GM04504 (cell line): ENCODE measurements around the gene LRRTM3.

Experiments used
- DNase-seq: peaks from one replicate; pipeline ENCODE4 v3.0.0-alpha.2; 2012; ENCODE audit warnings: low read depth

The LRRTM3 gene

GRCh38 chr10:67022099-67022498 lies 96.3 kb downstream of the LRRTM3 start:
- DNase-seq: no peak

DNA sequence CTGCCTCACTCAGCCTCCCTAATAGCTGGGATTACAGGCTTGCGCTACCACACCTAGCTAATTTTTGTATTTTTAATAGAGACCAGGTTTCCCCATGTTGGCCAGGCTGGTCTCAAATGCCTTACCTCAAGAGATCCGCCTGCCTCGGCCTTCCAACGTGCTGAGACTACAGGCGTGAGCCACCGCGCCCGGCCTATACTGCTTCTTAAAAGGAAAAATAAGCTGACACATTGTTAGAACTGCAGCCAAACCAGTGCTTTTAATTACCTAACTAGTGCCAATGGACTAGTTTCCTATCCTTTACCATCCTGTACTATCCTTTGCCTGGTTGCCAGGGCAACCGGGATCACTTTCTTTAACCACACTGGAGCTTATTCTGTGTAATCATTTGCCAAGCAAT lies 108.0 kb downstream of the LRRTM3 start:
- DNase-seq: no peak

- DNase-seq: no peak
Measured at GRCh38 chr10:67036808-67037207, 111.0 kb downstream of the LRRTM3 start.

DNA sequence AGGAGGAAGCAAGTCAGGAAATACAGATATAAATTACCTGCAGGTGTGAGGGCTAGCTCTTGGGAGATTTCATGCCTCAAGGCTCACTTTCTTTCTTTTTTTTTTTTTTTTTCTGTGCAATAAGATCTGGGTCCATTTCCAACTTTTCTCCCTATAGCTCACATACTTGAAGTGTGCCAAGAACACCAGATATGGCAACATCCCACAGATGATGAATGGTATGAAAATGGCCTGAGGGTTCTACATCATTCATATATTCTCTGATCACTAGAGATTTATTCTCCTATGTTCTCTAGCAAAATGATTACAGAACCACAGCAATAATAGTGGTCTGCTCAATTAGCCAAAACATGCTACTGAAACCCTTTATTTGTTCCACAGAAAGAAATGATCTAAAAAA lies 117.2 kb downstream of the LRRTM3 start:
- no peak for DNase-seq

GRCh38 chr10:67045404-67045803 lies 119.6 kb downstream of the LRRTM3 start:
- DNase-seq: no peak

GRCh38 chr10:67046507-67046906 lies 120.7 kb downstream of the LRRTM3 start:
- no peak for DNase-seq

DNA sequence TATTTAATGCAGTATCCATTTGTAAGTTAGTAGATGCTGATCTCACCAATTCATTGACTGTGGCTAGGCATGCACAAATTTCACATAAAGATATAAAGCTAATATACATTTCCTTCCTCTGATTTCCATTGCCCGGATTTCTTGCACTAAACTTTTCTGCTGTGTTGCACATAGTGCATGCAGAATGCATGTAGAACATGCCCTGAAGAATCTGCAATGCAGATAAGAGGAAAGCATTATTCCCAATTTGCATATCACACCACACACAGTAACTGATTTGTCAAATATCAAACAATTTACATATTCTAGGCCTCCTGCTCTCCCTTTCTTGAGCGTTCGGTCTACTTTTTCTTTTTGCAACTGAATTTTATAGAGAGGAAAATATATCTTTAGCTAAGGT lies 124.2 kb downstream of the LRRTM3 start:
- DNase-seq: no peak

DNA sequence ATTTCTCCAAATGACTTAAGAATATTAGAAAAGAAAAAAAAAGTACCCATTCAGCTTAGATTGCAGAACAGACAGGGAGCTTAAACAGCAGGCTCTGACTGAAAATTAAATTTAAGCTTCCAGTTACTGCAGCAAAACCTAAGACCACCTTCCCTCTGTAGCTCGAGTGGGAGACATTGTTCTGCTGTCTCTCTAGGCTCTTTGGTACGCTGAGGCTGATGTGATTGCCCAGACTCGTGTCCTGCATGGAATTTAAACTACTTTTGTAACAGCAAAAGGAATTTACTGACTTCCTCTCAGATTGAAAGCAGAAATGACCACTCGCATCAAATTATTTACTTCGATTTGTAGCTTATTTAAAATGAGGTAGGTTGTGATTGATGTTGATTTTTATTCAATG lies 124.6 kb downstream of the LRRTM3 start:
- no peak for DNase-seq

DNA sequence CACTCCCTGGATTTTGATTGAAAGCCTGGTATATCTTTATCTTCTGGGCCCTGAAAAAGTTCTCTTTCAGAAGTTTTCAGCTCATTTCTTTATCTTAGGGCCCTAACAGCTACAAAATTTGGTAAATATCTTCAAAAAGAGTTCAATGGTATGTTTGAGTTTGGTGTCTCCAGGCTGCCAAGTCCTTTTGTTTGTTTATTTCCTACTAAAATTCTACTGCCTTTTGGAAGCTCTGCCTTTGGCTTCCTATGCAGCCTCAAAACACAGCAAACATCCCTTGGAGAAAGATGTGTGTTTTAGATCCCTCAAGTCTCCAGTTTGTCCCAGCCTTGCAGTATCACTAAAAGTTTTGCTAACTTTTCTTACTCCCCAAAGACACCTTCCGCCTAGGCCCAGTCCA lies 146.8 kb downstream of the LRRTM3 start:
- DNase-seq: no peak

DNA sequence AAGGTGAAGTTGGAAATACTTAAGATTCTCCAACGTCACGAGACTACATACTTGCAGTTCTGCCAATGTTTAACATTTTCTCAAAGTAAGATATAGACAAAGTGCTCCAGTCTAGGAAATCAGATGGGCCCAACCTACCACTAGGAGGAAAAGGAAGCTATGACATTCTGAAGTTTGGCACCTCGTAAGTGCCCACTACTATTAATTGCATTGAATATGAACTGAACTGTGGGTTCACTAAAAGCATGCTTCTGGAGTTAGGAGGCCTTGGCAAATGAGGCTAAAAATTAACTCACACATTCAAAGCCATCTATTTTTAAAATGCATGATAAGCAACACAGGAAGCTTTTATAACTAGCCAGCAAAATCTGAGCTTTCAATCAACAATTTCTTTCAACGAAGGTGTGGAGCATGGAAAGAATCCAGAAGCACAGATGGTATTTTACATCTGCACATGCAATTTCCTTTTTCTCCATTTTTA lies 149.7 kb downstream of the LRRTM3 start:
- DNase-seq: no peak

- DNase-seq: no peak
Measured at GRCh38 chr10:67076144-67076543, 150.3 kb downstream of the LRRTM3 start.

GRCh38 chr10:67077376-67077775 lies 151.5 kb downstream of the LRRTM3 start:
- no peak for DNase-seq

DNA sequence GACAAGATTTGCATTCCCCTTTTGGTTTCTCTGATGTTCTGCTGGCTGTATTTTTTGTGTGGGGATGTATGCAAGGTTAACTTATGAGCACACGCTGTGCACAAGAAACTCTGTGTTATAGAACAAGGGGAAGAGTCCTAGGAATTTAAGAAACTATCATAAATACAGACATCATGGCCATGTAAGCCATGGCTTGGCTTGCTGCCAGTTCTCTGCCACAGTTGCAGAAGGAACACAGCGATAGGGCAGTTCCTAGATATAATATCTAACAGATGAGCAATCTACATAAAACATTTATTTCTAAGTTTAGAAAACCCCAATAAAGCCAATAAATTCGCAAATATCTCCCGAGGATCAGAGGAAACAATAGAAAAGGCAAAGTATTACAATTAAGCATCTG lies 153.3 kb downstream of the LRRTM3 start:
- DNase-seq: no peak

- no peak for DNase-seq
Measured at GRCh38 chr10:67086327-67087134, 160.7 kb downstream of the LRRTM3 start.

GRCh38 chr10:67087135-67087425 lies 161.2 kb downstream of the LRRTM3 start:
- no peak for DNase-seq

DNA sequence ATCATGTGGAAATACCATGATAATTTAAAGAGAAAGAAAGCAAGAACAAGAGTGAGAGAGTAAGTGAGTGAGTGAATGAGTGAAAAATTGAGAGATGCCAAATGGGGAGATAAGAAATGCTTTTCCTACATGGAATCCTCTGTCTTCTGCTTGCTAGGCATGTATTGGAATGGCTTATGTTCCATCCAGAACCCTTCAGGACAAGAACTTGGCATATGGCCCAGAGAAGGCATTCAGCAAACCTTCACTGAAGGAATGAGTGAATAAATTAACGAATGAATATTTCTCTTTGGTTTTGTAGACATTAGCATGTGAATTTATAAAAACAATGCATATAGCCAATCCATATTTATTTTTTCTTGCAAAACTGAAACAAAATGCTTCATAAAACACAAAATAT lies 162.2 kb downstream of the LRRTM3 start:
- no peak for DNase-seq

DNA sequence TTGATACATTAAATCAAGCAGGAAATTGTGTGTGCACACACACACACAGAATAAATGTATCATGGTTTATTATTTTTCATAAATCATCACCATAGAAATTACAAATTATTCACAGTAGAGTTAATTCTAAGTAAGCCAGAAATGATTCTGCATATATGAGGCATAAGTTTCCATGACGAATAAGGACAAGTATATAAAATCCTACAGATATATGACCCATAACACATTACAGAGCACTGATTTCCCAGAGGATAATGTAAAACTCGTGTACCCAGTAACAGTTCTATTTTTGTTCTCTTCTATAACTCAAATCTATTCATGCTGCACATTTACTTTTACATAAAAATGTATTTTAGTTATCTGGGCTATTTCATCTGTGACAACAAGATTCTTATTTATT lies 169.7 kb downstream of the LRRTM3 start:
- no peak for DNase-seq

GRCh38 chr10:67098461-67098860 lies 172.6 kb downstream of the LRRTM3 start:
- no peak for DNase-seq

- DNase-seq: no peak
Measured at GRCh38 chr10:67100951-67101350, 175.1 kb downstream of the LRRTM3 start.

- DNase-seq: no peak
Measured at GRCh38 chr10:67107670-67108069, 181.8 kb downstream of the LRRTM3 start.

- DNase-seq: no peak
Measured at GRCh38 chr10:67110286-67110685, 184.4 kb downstream of the LRRTM3 start.

DNA sequence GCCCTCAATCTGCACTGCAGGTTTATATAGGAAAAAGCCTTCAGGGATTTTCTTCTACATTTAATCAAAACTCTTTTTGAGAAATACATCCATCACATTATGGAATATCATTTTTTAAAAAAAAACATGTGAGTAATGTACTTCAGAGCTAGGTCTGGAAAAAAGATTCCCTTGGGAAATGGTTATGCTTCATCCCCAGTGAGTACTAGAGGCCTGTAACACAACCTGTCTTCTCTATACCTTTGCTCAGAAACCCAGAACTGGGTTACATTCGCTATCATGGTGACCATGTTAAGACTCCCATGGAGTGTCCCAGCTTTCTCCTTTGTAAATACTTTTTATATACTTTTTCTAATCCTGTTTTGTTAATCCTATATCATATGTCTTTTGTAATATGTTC lies 186.9 kb downstream of the LRRTM3 start:
- DNase-seq: no peak

DNA sequence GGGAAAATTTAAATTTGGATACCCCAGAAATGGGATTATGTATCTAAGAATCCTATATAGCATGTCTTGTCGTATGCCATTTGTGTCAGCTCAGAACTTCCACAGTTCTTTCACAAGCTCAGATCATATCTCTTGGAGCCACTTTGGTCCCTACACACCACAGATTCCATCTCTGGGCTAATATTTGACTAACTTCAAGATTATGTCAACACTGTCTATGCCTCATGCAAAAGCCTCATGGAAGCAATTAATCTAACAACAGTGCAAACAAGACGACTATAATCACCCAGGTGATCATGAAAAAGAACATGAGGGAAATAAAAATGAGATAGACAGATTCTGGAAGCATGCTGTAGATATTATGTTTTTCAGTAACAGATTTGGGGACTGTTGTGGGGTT lies 189.1 kb downstream of the LRRTM3 start:
- DNase-seq: no peak

GRCh38 chr10:67115972-67116371 lies 190.1 kb downstream of the LRRTM3 start:
- no peak for DNase-seq
